Thoracic aorta (tissue), 2 donors: ENCODE data around the gene SLPI. TPM values are rescaled to one million over a fixed set of nuclear protein-coding genes. Genes with fewer than 3 reads are reported as not detected.

Experiments
- ATAC-seq: fragments of 150-250 bp; one replicate; pipeline ENCODE4 v1.8.0; 2017; ENCODE audit warnings: low read depth; ENCODE audit not compliant: insufficient number of reproducible peaks, low FRiP score
- DNase-seq: peaks from one replicate; pipeline ENCODE4 v3.0.0-alpha.2; 2020; ENCODE audit warnings: low spot score
- H3K27ac ChIP-seq, 2 donors: fragments of 200-600 bp; sonication (generic); 1 replicate in 1 of 2; 2 replicates in 1 of 2; pipeline ENCODE4 v1.5.1; 2016; ENCODE audit warnings: mild to moderate bottlenecking in 2 of 2, moderate library complexity in 2 of 2
- H3K27me3 ChIP-seq: fragments of 200-600 bp; sonication (generic); replicated peaks from 2 replicates; pipeline ENCODE4 v1.6.0; 2016; ENCODE audit warnings: mild to moderate bottlenecking; ENCODE audit not compliant: insufficient read depth
- H3K36me3 ChIP-seq: fragments of 200-600 bp; sonication (generic); one replicate; pipeline ENCODE4 v1.5.1; 2016
- H3K4me1 ChIP-seq, 2 donors: fragments of 200-600 bp; sonication (generic); 1 replicate in 1 of 2; 2 replicates in 1 of 2; pipeline versions ENCODE4 v1.5.1 to v1.6.0; 2016; ENCODE audit warnings: low read depth in 2 of 2, mild to moderate bottlenecking in 1 of 2; ENCODE audit not compliant: control insufficient read depth in 1 of 2
- H3K4me3 ChIP-seq: fragments of 200-600 bp; sonication (generic); 2 replicates; pipeline ENCODE4 v1.5.1; 2016; ENCODE audit warnings: mild to moderate bottlenecking
- H3K9me3 ChIP-seq: fragments of 200-600 bp; sonication (generic); 2 replicates; pipeline ENCODE4 v1.5.1; 2016
- total RNA-seq, 2 donors: library from RNA; depleted of rRNA; stranded (reverse); fragments of >200 nt; gene quantifications; one replicate each; pipeline versions ENCODE4 v1.1.0 to v1.2.3, GENCODE V29; 2016
- TF ChIP-seq, protein P1 (sequence below): fragments of 200-600 bp; sonication (generic); IDR thresholded peaks from one replicate; pipeline ENCODE4 v1.5.1; 2019; ENCODE audit warnings: antibody characterized with exemption

SLPI gene
- total RNA-seq, 2 donors from 2014 or later, result 44.3 to 56.0 TPM

- Histone ChIP-seq H3K27ac (no peak overlapping the region), H3K36me3 (no peaks in the 10 kb centered on the region), H3K4me3 (no peak overlapping the region), H3K27me3 (no peaks in the 10 kb centered on the region), H3K9me3 (no peaks in the 10 kb centered on the region), H3K4me1 (peaks cover 0 to 5% of the 10 kb centered on the region in 2 donors)
- TF ChIP-seq, protein P1, sequence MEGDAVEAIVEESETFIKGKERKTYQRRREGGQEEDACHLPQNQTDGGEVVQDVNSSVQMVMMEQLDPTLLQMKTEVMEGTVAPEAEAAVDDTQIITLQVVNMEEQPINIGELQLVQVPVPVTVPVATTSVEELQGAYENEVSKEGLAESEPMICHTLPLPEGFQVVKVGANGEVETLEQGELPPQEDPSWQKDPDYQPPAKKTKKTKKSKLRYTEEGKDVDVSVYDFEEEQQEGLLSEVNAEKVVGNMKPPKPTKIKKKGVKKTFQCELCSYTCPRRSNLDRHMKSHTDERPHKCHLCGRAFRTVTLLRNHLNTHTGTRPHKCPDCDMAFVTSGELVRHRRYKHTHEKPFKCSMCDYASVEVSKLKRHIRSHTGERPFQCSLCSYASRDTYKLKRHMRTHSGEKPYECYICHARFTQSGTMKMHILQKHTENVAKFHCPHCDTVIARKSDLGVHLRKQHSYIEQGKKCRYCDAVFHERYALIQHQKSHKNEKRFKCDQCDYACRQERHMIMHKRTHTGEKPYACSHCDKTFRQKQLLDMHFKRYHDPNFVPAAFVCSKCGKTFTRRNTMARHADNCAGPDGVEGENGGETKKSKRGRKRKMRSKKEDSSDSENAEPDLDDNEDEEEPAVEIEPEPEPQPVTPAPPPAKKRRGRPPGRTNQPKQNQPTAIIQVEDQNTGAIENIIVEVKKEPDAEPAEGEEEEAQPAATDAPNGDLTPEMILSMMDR, result no peak
- DNase-seq (no peak), ATAC-seq (no peak)
These were observed 34.0 kb upstream of the SLPI start for GRCh38 chr20:45288376-45288775.

DNA sequence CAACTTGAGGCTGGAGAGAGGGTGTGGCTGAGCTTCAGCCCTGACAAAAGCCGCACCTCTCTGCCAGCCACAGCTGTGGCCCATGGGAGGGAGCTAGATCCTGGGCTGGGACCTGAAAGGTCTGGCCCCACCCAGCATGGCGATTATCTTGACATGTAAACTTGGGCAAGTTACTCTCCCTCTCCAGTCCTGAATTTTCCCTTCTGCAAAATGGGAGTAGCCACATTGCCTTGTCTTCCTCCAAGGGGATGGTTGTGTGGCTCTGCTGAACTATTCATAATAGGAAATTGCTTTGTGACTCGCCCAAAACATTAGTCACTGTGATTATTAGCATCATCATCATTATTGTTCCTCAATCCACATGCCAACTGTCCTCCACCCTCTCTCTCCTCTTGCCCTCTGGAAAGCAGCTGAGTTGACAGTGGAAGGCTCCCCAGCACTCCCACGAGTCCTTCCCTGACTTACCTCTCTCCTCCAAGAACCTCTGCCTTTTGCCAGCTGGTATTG lies 29.2 kb upstream of the SLPI start:
- DNase-seq (no peak), ATAC-seq (no peak)
- Histone ChIP-seq H3K36me3 (no peaks in the 10 kb centered on the region), H3K27me3 (no peaks in the 10 kb centered on the region), H3K4me3 (no peak overlapping the region), H3K27ac (no peak overlapping the region), H3K4me1 (no peaks in the 10 kb centered on the region), H3K9me3 (no peaks in the 10 kb centered on the region)
- TF ChIP-seq, protein P1, result no peak

DNA sequence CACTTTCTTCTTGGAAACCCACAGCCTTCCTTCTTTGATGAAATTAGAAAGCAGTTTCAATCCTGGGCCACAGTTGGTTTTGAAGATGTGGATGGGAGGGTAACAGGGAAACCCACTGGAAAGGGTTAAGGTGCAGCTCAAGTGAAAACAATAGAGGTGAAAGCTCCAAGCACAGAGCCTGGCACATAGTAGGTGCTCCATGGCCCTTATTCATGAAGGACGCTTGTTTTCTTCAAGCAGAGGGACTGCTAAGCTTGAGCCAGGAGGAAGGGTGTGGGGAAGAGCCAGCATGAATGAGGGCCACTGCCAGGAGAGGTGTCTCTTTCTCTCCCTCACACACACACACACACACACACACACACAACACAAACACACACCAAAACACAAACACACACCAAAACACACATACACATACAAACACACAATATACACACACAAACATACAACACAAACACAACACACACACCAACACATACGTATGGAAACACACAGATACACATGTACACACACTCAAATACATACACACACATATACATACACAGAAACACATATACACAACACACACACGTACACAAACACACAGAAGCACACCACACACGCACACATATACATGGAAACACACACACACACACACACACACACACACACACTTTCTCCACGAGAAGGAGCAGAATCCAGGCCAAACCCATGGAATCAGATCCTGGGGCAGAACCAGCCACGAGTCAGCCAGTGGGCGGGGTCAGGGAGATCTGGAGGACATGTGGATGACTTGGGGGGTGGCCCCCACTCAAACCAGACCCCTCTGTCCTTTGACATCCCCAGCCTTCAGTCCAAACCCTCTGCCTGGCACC lies 28.6 kb upstream of the SLPI start:
- Histone ChIP-seq H3K27me3 (no peaks in the 10 kb centered on the region), H3K4me3 (no peak overlapping the region), H3K4me1 (no peaks in the 10 kb centered on the region), H3K27ac (no peak overlapping the region), H3K9me3 (no peaks in the 10 kb centered on the region), H3K36me3 (no peaks in the 10 kb centered on the region)
- ATAC-seq (no peak), DNase-seq (no peak)
- TF ChIP-seq, protein P1, result no peak

DNA sequence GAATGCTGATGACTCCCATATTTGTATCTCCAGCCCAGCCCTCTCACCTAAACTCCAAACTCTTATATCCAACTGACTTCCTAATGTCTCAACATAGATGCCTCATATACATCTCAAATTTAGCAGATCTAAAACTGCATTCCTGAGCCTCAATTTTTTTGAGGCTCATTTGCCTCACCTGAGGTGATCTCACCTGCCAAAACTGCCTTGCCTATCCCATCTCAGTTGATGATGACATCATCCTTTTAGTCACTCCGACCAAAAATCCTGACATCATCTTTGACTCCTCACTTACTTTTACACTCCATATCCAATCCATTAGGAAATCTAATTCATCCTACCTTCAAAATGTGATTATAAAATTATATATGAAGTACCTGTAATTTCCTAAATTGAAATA lies 25.6 kb upstream of the SLPI start:
- no peak for ATAC-seq
- no peak overlapping the region for H3K4me3 ChIP-seq
- DNase-seq, result no peak
- no peak overlapping the region for H3K27ac ChIP-seq
- H3K27me3 ChIP-seq, result no peaks in the 10 kb centered on the region
- H3K4me1 ChIP-seq, result no peaks in the 10 kb centered on the region
- H3K36me3 ChIP-seq, result no peaks in the 10 kb centered on the region
- H3K9me3 ChIP-seq, result no peaks in the 10 kb centered on the region
- TF ChIP-seq, protein P1, result no peak

GRCh38 chr20:45275338-45275737 lies 21.0 kb upstream of the SLPI start:
- Histone ChIP-seq H3K4me3 (no peak overlapping the region), H3K36me3 (no peaks in the 10 kb centered on the region), H3K27ac (no peak overlapping the region), H3K27me3 (no peaks in the 10 kb centered on the region), H3K4me1 (no peaks in the 10 kb centered on the region), H3K9me3 (no peaks in the 10 kb centered on the region)
- DNase-seq (no peak), ATAC-seq (no peak)
- TF ChIP-seq, protein P1, result no peak
